GM21723 (cell line): ENCODE data around the gene ZNF346.
"Not testable (repeated sequence)": the region's sequence is repeated elsewhere in the genome, so short reads cannot be mapped to it uniquely, and the experiment has no call there.

Experiments
- ATAC-seq: cut with Tn5 transposase; IDR thresholded peaks from one replicate; pipeline ENCODE4 v1.9.1; 2021; ENCODE audit warnings: mild to moderate bottlenecking, moderate library complexity; ENCODE audit not compliant: unreplicated experiment

ZNF346 gene

GRCh38 chr5:177008716-177009115 is 13.8 kb upstream of the ZNF346 start:
- ATAC-seq, result no peak

- ATAC-seq, result no peak
Measured at GRCh38 chr5:177010153-177010552, 12.3 kb upstream of the ZNF346 start.

GRCh38 chr5:177015156-177015555 is 7.3 kb upstream of the ZNF346 start:
- no peak for ATAC-seq

DNA sequence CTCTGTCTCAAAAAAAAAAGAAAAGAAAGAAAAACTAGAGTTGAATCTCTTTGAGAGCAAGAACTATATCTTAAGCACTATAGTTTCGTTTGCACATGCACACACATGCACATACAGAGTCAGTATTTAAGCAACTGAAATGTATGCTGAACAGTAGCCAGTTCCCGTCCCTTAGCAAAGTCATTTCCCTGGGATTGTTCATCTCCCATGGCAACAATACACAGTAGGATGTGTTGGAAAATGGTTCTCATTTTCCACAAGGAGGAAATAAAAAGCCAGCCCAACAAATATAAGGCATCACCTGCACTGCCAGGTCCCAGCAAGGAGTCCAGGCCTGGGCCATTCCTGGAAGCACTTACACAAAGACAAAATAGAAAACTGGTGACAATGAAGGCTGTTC is 4.2 kb upstream of the ZNF346 start:
- ATAC-seq, result no peak

- ATAC-seq, result no peak
Measured at GRCh38 chr5:177020033-177020432, 2.5 kb upstream of the ZNF346 start.

- peak; percentile 6 for ATAC-seq
Measured at GRCh38 chr5:177023303-177023664, 788 bp downstream of the ZNF346 start.

- ATAC-seq, result no peak
Measured at GRCh38 chr5:177024559-177024958, 2.1 kb downstream of the ZNF346 start.

DNA sequence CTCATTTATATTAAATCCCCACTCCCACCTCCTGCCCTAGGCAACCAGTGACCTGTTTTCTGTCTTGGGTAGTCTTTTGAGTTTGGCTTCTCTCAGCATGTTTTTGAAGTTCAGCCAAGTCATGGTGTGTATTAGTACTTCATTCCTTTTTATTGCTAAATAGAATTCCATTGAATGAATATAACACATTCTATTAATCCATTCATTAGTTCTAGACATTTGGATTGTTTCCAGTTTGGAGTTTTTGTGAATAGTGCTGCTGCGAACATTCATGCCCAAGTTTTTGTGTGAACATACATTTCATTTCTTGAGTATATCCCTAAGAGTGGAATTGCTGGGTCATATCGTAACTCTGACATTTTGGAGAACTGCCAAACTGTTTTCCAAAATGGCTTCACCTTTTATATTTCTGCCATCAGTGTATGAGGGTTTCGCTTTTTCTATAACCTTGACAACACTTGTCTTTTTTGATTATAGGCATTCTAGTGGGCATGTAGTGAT is 2.7 kb downstream of the ZNF346 start:
- ATAC-seq, result no peak

GRCh38 chr5:177027665-177028064 is 5.2 kb downstream of the ZNF346 start:
- no peak for ATAC-seq

DNA sequence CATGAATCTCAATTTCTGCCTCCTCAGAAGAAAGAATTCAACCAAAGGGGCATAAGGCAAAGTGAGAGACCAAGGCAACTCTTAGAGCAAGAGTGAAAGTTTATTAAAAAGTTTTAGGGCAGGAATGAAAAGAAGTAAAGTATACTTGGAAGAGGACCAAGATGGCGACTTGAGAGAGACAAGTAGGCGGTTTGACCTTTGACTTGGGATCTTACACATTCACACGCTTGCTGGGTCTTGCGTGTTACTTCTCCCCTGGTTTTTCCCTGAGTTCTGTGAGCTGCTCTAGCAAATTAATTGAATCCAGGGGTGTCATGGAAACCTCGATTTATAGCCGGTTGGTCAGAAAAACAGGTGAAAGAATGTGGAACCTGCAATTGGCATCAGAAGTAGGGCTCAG is 7.0 kb downstream of the ZNF346 start:
- ATAC-seq, result no peak

- no peak for ATAC-seq
Measured at GRCh38 chr5:177035976-177036375, 13.5 kb downstream of the ZNF346 start.

DNA sequence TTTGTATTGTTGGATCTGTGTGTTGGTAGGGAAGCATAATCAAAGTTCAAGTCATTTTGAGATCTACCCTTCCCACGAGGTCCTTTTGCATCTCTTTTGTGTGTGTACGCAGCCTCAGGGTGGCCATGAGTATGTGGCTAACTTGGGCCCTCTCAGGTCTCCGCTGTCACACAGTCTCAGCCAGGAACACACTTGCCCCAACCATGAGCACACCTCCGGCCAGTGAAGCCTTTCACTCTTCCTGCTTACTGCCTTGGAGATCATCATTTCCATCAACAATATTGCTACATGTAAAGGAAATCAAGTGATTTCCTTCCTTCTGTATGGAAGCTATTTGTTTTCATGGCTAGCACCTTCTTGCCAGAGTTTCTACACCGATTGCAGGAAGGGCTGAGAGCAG is 13.9 kb downstream of the ZNF346 start:
- ATAC-seq, result no peak

DNA sequence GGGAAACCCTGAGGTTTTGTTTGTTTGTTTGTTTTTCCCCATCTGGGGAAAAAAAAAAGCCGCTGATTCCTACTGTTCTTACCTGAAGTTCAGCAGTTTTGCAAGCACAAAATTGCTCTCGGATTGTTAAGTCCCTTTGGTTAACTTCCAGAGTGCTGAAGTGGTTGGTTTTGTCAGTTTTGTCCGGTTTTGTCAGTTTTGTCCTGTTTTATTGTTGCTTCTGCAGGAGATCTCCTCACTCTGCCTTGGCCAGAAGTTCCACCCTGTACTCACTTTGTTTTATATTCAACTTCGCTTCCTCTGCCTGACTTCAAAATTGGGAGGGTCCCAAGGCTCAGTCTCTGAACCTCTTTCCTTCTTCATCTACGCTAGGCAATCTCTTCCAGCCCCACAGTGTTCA is 14.4 kb downstream of the ZNF346 start:
- no peak for ATAC-seq

DNA sequence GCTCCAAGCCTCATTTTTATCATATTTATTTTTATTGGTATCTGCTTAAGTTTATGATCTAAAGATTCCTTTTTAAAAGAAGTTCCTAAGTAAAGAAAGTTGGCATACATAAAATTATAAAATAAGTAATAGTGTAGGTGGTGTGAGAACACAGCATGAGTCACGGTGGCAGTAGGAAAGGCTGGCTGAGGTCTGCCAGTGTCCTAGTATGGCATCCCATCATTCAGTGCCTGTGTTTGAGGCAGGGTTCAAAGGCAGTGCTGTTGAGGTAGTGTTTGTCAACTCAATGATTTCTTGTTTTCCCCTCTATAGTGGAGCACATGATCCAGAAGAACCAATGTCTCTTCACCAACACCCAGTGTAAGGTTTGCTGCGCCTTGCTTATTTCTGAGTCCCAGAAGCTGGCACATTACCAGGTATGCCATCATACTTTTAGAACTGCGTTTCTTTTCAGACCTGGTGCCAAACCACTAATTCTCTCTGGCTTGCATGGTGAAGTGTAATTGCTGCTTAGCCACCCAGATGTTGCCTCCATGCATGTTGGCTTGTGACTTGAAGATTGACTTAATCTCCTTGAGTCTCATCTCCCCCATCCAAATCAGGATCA is 18.4 kb downstream of the ZNF346 start:
- no peak for ATAC-seq

DNA sequence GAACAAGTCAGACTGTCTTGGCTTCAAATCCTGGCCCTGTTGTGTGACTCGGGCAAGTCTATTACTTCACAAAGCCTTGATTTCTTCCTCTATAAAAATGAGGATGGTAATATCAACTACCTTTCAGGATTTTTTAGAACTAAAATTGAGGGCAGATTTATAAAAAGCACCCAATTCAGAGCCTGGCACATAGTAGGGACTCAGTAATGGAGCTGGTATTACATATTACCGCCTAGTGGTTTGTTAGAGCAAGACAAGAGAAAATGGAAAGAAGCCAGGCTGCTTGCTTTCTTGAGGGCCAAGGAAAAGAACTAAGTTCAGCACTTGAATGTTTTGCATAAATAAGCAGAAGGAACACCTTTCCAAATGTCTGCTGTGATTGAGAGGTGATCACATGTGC is 19.4 kb downstream of the ZNF346 start:
- no peak for ATAC-seq

GRCh38 chr5:177043114-177043513 is 20.6 kb downstream of the ZNF346 start:
- ATAC-seq, result no peak

GRCh38 chr5:177043958-177044357 is 21.5 kb downstream of the ZNF346 start:
- no peak for ATAC-seq

DNA sequence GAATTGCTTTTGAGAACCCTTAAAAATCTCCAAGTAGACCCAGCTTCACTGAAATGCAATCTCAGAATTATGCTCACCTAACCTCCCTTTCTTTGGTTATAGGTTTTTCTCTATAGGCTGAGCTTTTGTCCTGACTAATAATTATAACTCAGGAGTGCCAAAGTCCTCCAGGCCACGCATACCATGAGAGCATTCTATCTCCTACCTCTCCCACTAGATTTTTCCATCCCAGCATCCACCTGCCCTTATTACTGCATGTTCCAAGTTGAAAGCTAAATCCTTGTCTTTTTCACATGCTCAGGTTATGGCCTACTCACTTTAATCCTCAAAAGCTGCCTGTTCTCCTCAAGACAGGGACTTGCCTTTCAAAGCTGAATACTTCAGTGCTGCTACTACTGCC is 22.1 kb downstream of the ZNF346 start:
- no peak for ATAC-seq

GRCh38 chr5:177045631-177046030 is 23.1 kb downstream of the ZNF346 start:
- no peak for ATAC-seq

DNA sequence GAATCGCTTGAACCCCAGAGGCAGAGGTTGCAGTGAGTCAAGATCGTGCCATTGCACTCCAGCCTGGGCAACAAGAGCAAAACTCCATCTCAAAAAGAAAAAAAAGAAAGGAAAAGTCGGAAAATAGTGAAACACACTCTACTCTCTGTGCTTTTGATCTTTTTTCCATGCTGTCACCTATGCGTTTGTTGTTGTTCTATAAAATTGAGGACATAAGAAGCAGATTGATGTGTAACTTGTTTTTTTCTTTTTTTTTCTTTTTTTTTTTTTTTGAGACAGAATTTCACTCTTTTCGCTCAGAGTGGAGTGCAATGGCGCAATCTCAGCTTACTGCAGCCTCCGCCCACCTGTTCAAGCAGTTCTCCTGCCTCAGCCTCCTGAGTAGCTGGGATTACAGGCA is 26.0 kb downstream of the ZNF346 start:
- ATAC-seq, result not testable (repeated sequence)

DNA sequence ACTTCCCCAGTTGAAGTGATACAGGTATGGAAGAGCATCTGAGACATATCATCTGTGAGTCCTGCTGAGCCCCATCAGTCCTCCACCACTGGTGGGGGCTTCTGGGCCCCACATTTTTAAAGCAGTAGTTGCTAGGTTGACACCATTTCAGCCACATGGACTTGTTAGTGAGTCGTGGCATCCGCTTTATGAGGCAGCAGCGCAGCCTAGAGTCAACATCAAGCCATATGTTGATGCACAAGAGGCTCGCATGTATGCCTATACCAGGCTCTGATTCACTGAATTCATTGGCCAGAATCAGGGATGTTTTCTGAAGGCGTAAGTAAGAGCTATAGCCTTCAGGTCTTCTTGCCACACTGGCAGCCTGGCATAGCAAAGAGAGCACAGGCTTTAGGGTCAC is 26.8 kb downstream of the ZNF346 start:
- no peak for ATAC-seq

GRCh38 chr5:177064500-177065277 is 42.2 kb downstream of the ZNF346 start:
- ATAC-seq, result no peak

GRCh38 chr5:177065491-177065890 is 43.0 kb downstream of the ZNF346 start:
- no peak for ATAC-seq
